Hepatocyte (in vitro differentiated cells): ENCODE results near the gene HDAC1. TPM values are rescaled to one million over a fixed set of nuclear protein-coding genes. Genes with fewer than 3 reads are reported as not detected.
"Not testable (repeated sequence)": the region's sequence is repeated elsewhere in the genome, so short reads cannot be mapped to it uniquely, and the experiment has no call there.

Experiments used
- DNase-seq: peaks from one replicate; pipeline ENCODE4 v3.0.0-alpha.2; 2016; ENCODE audit warnings: low spot score
- H2AFZ ChIP-seq: fragments of 200-600 bp; sonication (generic); 2 replicates; pipeline ENCODE4 v1.6.0; 2016; ENCODE audit warnings: antibody characterized with exemption, mild to moderate bottlenecking
- H3K27ac ChIP-seq: fragments of 200-600 bp; sonication (generic); 2 replicates; pipeline ENCODE4 v1.5.1; 2016; ENCODE audit warnings: mild to moderate bottlenecking
- H3K27me3 ChIP-seq: fragments of 200-600 bp; sonication (generic); 2 replicates; pipeline ENCODE4 v1.6.1; 2016
- H3K36me3 ChIP-seq: fragments of 200-600 bp; sonication (generic); replicated peaks from 2 replicates; pipeline ENCODE4 v1.5.1; 2016; ENCODE audit warnings: low read depth; ENCODE audit not compliant: insufficient read depth
- H3K4me1 ChIP-seq: fragments of 200-600 bp; sonication (generic); 2 replicates; pipeline ENCODE4 v1.5.1; 2016; ENCODE audit warnings: mild to moderate bottlenecking, moderate library complexity; ENCODE audit not compliant: insufficient read depth
- H3K4me2 ChIP-seq: fragments of 200-600 bp; sonication (generic); 2 replicates; pipeline ENCODE4 v1.6.0; 2016
- H3K4me3 ChIP-seq: fragments of 200-600 bp; sonication (generic); 2 replicates; pipeline ENCODE4 v1.5.1; 2016; ENCODE audit warnings: mild to moderate bottlenecking
- H3K79me2 ChIP-seq: fragments of 200-600 bp; sonication (generic); 2 replicates; pipeline ENCODE4 v1.6.0; 2017; ENCODE audit warnings: mild to moderate bottlenecking
- H3K9me2 ChIP-seq: fragments of 200-600 bp; sonication (generic); replicated peaks from 2 replicates; pipeline ENCODE4 v1.6.0; 2017; ENCODE audit warnings: mild to moderate bottlenecking; ENCODE audit not compliant: insufficient read depth
- H3K9me3 ChIP-seq: fragments of 200-600 bp; sonication (generic); 2 replicates; pipeline ENCODE4 v1.5.1; 2016; ENCODE audit warnings: low read depth, mild to moderate bottlenecking
- H4K20me1 ChIP-seq: fragments of 200-600 bp; sonication (generic); 2 replicates; pipeline ENCODE4 v1.6.0; 2016; ENCODE audit warnings: mild to moderate bottlenecking; ENCODE audit not compliant: insufficient read depth, poor library complexity, severe bottlenecking
- EZH2 ChIP-seq: fragments of 200-600 bp; sonication (generic); IDR thresholded peaks from 2 replicates; pipeline ENCODE4 v1.6.1; 2016; ENCODE audit warnings: antibody characterized with exemption, mild to moderate bottlenecking, borderline replicate concordance
- EZH2phosphoT487 ChIP-seq: fragments of 200-600 bp; sonication (generic); IDR thresholded peaks from one replicate; pipeline ENCODE4 v1.6.1; 2018; ENCODE audit warnings: antibody characterized with exemption, mild to moderate bottlenecking, low read depth, moderate library complexity; ENCODE audit not compliant: unreplicated experiment, severe bottlenecking
- WGBS: methylation state at CpG from one replicate; pipeline ENCODE4 v1.1.6; 2016; ENCODE audit warnings: low lambda C conversion rate; ENCODE audit errors: missing lambda C conversion rate; 5-methylcytosine and 5-hydroxymethylcytosine counted together
- polyA plus RNA-seq: library from polyadenylated mRNA; unstranded; fragments of >200 nt; fragmentation: Nextera tagmentation; extraction: Ambion mirVana; gene quantifications from 2 replicates; pipeline ENCODE4 v1.2.1, GENCODE V29; 2016
- total RNA-seq: library from RNA; depleted of rRNA; stranded (reverse); fragments of >200 nt; gene quantifications from 2 replicates; pipeline ENCODE4 v1.2.3, GENCODE V29; 2014
- TF ChIP-seq, protein P1 (sequence below): fragments of 200-600 bp; sonication (generic); IDR thresholded peaks from 2 replicates; pipeline ENCODE4 v1.5.1; 2016; ENCODE audit warnings: antibody characterized with exemption, mild to moderate bottlenecking; ENCODE audit not compliant: poor library complexity

HDAC1 gene
- total and polyA plus RNA-seq, 2 experiments from 2014 or later: 94.6 to 117 TPM

DNA sequence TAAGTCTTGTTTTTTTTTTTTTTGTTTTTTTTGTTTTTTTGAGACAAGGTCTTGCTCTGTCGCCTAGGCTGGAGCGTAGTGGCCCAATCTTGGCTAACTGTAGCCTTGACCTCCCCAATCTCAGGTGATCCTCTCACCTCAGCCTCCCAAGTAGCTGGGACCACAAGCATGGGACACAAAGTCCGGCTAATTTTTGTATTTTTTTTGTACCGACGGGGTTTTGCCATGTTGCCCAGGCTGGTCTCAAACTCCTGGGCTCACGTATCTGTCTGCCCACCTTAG, 34.7 kb upstream of the HDAC1 start:
- no peak for DNase-seq
- Histone ChIP-seq H3K4me1 (no peaks in the 10 kb centered on the region), H3K4me2 (no peak overlapping the region), H3K9me2 (no peaks in the 10 kb centered on the region), H3K27me3 (no peaks in the 10 kb centered on the region), H4K20me1 (no peaks in the 10 kb centered on the region), H3K27ac (no peak overlapping the region), H3K9me3 (no peaks in the 10 kb centered on the region), H3K4me3 (no peak overlapping the region), H2AFZ (no peak overlapping the region), H3K79me2 (no peaks in the 10 kb centered on the region), H3K36me3 (no peaks in the 10 kb centered on the region)
- TF ChIP-seq EZH2 (no peak), EZH2phosphoT487 (no peak)
- TF ChIP-seq, protein P1, sequence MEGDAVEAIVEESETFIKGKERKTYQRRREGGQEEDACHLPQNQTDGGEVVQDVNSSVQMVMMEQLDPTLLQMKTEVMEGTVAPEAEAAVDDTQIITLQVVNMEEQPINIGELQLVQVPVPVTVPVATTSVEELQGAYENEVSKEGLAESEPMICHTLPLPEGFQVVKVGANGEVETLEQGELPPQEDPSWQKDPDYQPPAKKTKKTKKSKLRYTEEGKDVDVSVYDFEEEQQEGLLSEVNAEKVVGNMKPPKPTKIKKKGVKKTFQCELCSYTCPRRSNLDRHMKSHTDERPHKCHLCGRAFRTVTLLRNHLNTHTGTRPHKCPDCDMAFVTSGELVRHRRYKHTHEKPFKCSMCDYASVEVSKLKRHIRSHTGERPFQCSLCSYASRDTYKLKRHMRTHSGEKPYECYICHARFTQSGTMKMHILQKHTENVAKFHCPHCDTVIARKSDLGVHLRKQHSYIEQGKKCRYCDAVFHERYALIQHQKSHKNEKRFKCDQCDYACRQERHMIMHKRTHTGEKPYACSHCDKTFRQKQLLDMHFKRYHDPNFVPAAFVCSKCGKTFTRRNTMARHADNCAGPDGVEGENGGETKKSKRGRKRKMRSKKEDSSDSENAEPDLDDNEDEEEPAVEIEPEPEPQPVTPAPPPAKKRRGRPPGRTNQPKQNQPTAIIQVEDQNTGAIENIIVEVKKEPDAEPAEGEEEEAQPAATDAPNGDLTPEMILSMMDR: no peak
- WGBS: 88% methylated on average over 6 of the region's 6 CpGs

GRCh38 chr1:32263236-32263593, 28.7 kb upstream of the HDAC1 start:
- DNase-seq, H3K27me3 ChIP-seq, H3K4me1 ChIP-seq, H3K9me3 ChIP-seq, H3K79me2 ChIP-seq, H3K27ac ChIP-seq, H4K20me1 ChIP-seq, H3K4me2 ChIP-seq, H2AFZ ChIP-seq, H3K36me3 ChIP-seq, H3K9me2 ChIP-seq, H3K4me3 ChIP-seq: not testable (repeated sequence)
- WGBS: 95% methylated on average over 4 of the region's 4 CpGs

GRCh38 chr1:32263744-32264143, 28.1 kb upstream of the HDAC1 start:
- no peaks in the 10 kb centered on the region for H3K79me2 ChIP-seq
- H3K36me3 ChIP-seq: no peaks in the 10 kb centered on the region
- no peaks in the 10 kb centered on the region for H3K9me2 ChIP-seq
- TF ChIP-seq EZH2phosphoT487 (no peak), EZH2 (no peak)
- TF ChIP-seq, protein P1: no peak
- H3K9me3 ChIP-seq: no peaks in the 10 kb centered on the region
- no peak overlapping the region for H3K4me3 ChIP-seq
- no peaks in the 10 kb centered on the region for H3K4me1 ChIP-seq
- no peak overlapping the region for H2AFZ ChIP-seq
- 93% methylated on average over 4 of the region's 4 CpGs for WGBS
- H3K27me3 ChIP-seq: no peaks in the 10 kb centered on the region
- H3K27ac ChIP-seq: no peak overlapping the region
- no peak for DNase-seq
- H3K4me2 ChIP-seq: no peak overlapping the region
- no peaks in the 10 kb centered on the region for H4K20me1 ChIP-seq

DNA sequence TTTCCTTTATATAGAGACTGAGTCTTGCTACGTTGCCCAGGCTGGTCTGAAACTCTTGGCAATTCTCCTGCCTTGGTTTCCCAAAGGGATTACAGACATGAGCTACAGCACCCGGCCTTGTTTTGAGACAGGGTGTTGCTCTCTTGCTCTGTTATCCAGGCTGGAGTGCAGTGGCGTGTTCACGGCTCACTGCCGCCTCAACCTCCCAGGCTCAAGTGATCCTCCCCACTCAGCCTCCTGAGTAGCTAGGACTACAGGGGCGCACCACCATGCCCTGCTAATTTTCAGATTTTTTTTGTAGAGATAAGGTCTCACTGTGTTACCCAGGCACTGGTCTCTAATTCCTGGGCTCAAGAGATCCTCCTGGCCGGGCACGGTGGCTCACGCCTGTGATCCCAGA, 26.0 kb upstream of the HDAC1 start:
- WGBS: 98% methylated on average over 9 of the region's 9 CpGs
- no peak overlapping the region for H2AFZ ChIP-seq
- TF ChIP-seq EZH2phosphoT487 (no peak), EZH2 (no peak)
- TF ChIP-seq, protein P1: no peak
- H3K27ac ChIP-seq: no peak overlapping the region
- H3K4me2 ChIP-seq: no peak overlapping the region
- no peaks in the 10 kb centered on the region for H3K27me3 ChIP-seq
- DNase-seq: no peak
- H3K9me3 ChIP-seq: no peaks in the 10 kb centered on the region
- no peaks in the 10 kb centered on the region for H3K4me1 ChIP-seq
- H3K4me3 ChIP-seq: no peak overlapping the region
- no peaks in the 10 kb centered on the region for H3K9me2 ChIP-seq
- no peaks in the 10 kb centered on the region for H3K36me3 ChIP-seq
- no peaks in the 10 kb centered on the region for H4K20me1 ChIP-seq
- no peaks in the 10 kb centered on the region for H3K79me2 ChIP-seq
